D721Med (cell line): Measurements from ENCODE around the gene ANK2.

ENCODE experiments used
- DNase-seq: peaks from one replicate; pipeline ENCODE4 v3.0.0; 2011; ENCODE audit warnings: low spot score; ENCODE audit not compliant: insufficient read length
- FAIRE-seq: peaks from 2 replicates; lab custom pipeline; 2011; peaks lifted over from hg19 to GRCh38; lab: Jason Lieb, UNC
- TF ChIP-seq, protein P1 (sequence below): IDR thresholded peaks from 2 replicates; pipeline ENCODE4 v1.5.1; 2012; ENCODE audit warnings: mild to moderate bottlenecking, control low read depth; ENCODE audit not compliant: insufficient read depth; ENCODE audit errors: missing control alignments

Gene ANK2

DNA sequence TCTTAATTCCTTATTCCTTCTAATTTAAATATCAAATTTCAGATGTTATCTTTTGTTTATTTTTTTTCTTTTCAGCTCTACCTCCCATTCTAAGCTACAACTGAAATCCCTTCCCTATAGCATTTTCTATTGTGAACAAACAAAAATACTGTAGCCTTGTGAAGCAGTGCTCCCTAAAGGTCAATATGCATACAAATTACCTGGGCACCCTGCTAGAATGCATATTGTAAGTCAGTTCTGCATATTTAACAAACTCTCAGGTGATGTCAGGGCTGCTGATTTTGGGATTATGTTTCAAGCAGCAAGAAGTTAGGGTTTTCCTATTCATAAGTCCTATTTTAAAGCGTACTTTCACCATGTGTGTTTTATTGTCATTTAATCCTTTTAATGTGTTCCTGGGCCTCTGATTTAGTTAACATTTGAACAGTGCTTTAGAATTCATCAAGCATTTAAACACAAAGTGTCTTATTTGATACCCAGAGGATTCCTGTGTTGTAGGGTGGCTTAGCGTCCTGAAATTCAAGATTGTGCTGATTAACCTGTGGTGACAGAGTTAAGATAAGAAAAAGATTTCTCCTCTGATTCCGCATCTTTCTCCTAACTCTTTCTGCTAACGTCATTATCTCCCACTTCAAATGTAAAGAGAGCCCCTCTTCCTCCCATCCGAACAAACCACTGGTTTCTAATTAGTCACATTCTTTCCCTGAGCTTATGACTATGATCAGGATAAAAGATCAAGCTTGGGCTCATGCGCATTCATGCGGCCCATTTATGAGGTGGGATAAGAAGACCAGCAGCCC is 221.3 kb downstream of the ANK2 start:
- DNase-seq (no peak), FAIRE-seq (no peak)
- TF ChIP-seq, protein P1, sequence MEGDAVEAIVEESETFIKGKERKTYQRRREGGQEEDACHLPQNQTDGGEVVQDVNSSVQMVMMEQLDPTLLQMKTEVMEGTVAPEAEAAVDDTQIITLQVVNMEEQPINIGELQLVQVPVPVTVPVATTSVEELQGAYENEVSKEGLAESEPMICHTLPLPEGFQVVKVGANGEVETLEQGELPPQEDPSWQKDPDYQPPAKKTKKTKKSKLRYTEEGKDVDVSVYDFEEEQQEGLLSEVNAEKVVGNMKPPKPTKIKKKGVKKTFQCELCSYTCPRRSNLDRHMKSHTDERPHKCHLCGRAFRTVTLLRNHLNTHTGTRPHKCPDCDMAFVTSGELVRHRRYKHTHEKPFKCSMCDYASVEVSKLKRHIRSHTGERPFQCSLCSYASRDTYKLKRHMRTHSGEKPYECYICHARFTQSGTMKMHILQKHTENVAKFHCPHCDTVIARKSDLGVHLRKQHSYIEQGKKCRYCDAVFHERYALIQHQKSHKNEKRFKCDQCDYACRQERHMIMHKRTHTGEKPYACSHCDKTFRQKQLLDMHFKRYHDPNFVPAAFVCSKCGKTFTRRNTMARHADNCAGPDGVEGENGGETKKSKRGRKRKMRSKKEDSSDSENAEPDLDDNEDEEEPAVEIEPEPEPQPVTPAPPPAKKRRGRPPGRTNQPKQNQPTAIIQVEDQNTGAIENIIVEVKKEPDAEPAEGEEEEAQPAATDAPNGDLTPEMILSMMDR, result no peak

DNA sequence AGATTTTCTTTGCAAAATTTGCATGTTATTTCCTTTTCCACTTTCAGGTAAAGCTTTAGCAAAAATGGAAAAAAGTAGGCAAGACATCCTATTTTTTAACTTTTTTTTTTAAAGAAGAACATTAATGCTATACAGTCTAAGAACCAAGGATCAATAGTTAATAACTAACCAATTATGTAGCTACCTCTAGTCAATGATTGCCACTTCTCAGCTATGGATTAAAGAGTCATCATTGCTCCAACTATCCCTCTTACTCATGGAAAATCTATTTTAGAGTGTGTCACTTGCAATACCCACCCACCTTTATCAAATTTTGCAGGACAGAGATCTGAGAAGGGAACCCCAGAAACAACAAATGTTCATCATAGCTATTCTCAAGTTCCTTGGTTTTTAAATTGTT is 223.1 kb downstream of the ANK2 start:
- DNase-seq (no peak), FAIRE-seq (no peak)
- TF ChIP-seq, protein P1, result no peak

DNA sequence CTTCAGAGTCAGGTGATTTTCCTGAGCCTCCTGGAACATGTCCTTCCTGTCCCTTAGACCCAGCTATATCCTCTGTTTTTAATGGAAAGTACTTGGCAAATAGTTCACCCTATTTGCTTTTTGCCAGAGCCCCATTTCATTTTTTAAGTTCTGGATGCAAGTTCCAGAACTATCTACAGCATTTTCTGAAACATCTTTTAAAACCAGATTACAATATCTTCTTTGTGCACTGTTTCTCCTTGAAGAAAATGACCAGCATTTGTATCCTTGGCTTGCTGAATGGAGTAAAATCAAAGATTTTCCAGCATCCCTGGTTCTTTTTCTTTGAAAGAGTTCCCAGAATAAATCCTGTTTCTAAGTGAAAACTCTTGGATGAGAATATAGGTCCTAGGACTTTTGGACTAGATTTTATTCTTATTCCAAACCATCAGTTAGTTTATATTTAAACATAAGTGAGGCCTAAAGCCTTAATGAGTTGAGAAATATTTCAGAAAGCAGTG is 224.3 kb downstream of the ANK2 start:
- no peak for DNase-seq
- TF ChIP-seq, protein P1, result no peak
- FAIRE-seq, result no peak

DNA sequence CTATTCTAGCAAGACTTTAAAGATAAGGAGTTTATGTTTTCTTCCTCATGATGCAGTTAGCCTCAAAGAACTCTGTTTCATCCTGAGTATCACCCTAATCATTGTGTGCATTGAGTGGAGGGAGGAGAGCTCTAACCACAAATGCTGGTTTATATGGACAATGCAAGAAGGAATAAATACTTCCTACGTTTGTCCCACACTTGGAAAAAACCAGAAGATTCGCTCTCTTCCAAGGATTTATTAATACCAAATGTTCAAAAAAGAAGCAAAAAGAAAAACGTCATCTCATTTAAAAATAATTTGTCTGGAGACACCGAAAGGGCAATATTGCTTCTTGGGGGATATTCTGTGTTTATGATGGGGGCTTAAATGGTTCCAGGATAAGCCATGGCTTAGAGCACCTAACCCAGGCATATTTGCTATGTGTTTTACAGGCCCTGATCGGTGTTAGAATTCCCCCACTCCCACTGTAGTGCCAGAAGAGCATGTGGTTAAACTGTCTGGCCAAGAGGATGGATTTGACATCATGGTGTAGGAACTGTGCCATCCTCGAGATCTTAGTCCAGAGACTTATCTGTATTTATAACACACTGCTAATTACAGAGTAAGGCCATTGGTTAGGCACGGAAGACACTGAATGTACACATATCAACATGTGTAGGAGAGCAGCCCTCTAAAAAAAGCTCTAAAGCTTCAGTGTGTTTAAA is 227.2 kb downstream of the ANK2 start:
- no peak for FAIRE-seq
- DNase-seq, result no peak
- TF ChIP-seq, protein P1, result no peak

DNA sequence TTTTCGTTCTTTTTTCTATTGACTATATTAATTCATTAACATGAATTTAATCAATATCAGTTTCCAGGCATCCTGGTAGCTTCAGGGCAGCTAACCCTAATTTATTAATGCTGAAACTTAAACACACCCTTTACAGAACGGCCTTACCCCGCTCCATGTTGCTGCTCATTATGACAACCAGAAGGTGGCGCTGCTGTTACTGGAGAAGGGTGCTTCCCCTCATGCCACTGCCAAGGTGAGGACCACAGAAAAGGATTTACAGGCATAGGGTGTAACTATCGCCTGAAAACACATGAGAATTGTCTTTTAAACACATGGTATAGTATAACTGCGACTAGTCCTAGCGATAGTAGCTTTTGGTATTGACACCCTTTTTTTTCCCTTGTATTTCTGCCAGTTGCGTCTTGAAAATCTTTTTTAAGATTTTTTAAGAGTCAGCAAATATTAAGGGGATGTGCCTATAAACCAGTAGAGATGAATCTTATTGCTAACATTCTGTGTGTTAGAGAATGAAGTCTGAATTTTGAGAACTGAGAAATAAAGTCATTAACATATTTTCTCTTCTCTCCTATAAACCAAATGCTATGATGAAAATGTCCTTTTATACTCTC is 229.0 kb downstream of the ANK2 start:
- peak; percentile 21 for DNase-seq

DNA sequence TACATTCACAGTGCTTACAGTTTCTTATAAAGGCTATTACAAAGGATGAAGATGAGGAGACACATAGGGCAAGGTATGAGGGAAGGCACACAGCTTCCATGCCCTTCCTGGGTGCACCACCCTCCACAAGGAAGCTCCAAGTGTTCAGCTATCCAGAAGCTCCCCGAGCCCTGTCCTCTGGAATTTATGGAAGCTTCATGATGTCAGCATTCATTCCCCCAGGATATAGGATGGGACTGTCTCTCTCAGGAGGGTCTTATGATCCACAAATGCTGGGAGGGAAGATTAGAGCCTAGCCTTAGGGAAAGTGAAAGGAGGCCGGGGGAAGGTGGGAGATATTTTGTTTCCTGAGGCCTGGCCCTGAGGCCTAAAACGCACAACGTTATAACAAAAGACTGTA is 236.0 kb downstream of the ANK2 start:
- DNase-seq (no peak), FAIRE-seq (no peak)
- TF ChIP-seq, protein P1, result no peak

More for the DNA sequence above, 229.0 kb downstream of the ANK2 start:
- TF ChIP-seq, protein P1, result peak; percentile 92
- FAIRE-seq, result no peak
